Endodermal cell (in vitro differentiated cells): ENCODE measurements around the gene MYPOP. TPM values are rescaled to one million over a fixed set of nuclear protein-coding genes. Genes with fewer than 3 reads are reported as not detected.

Experiments
- DNase-seq: peaks from one replicate; pipeline ENCODE4 v3.0.0-alpha.2; 2017
- H3K27ac ChIP-seq: 2 replicates; pipeline ENCODE4 v1.5.1; 2013; ENCODE audit warnings: mild to moderate bottlenecking, low read depth, low read length, moderate library complexity
- H3K27me3 ChIP-seq: 2 replicates; pipeline ENCODE4 v1.6.1; 2013; ENCODE audit warnings: mild to moderate bottlenecking, low read length, moderate library complexity; ENCODE audit not compliant: insufficient read depth, control insufficient read depth, poor library complexity, severe bottlenecking
- H3K36me3 ChIP-seq: 2 replicates; pipeline ENCODE4 v1.7.0; 2013; ENCODE audit warnings: mild to moderate bottlenecking, low read length, moderate library complexity; ENCODE audit not compliant: control insufficient read depth, insufficient read depth
- H3K4me1 ChIP-seq: one replicate; pipeline ENCODE4 v1.7.0; 2013; ENCODE audit warnings: low read length; ENCODE audit not compliant: control insufficient read depth, insufficient read depth
- H3K4me3 ChIP-seq: 2 replicates; pipeline ENCODE4 v1.5.1; 2013; ENCODE audit warnings: mild to moderate bottlenecking, low read length, moderate library complexity
- H3K9ac ChIP-seq: 2 replicates; pipeline ENCODE4 v1.6.1; 2013; ENCODE audit warnings: mild to moderate bottlenecking, low read length, moderate library complexity; ENCODE audit not compliant: poor library complexity, severe bottlenecking; ENCODE audit errors: extremely low read depth
- H3K9me3 ChIP-seq: 2 replicates; pipeline ENCODE4 v1.6.1; 2013; ENCODE audit warnings: mild to moderate bottlenecking, low read length, moderate library complexity; ENCODE audit not compliant: control insufficient read depth
- H3K27ac Mint-ChIP-seq: 2 replicates; pipeline ENCODE4 v1.8.0; 2020; ENCODE audit warnings: mixed read lengths
- H3K27me3 Mint-ChIP-seq: 2 replicates; pipeline ENCODE4 v1.8.0; 2021; ENCODE audit warnings: mild to moderate bottlenecking, mixed read lengths; ENCODE audit not compliant: insufficient read depth
- H3K36me3 Mint-ChIP-seq: 2 replicates; pipeline ENCODE4 v1.8.0; 2020; ENCODE audit warnings: low read depth, mixed read lengths
- H3K4me1 Mint-ChIP-seq: 2 replicates; pipeline ENCODE4 v1.8.0; 2020; ENCODE audit warnings: mixed read lengths
- H3K4me3 Mint-ChIP-seq: 2 replicates; pipeline ENCODE4 v1.8.0; 2020; ENCODE audit warnings: mild to moderate bottlenecking, moderate library complexity, mixed read lengths
- H3K9me3 Mint-ChIP-seq: 2 replicates; pipeline ENCODE4 v1.8.0; 2020; ENCODE audit warnings: mild to moderate bottlenecking, mixed read lengths
- CTCF ChIP-seq: fragments of 200-600 bp; sonication (generic); conservative IDR thresholded peaks from 2 replicates; pipeline ENCODE4 v1.5.0; 2021; ENCODE audit warnings: antibody characterized with exemption, mild to moderate bottlenecking
- WGBS, 2 experiments: methylation state at CpG; one replicate each; pipeline versions ENCODE4 v1.1.5 to v1.1.7; 2013; ENCODE audit warnings: missing lambda C conversion rate in 2 of 2, mixed read lengths in 1 of 2; ENCODE audit not compliant: insufficient coverage in 1 of 2, insufficient read length in 1 of 2; 5-methylcytosine and 5-hydroxymethylcytosine counted together
- long read RNA-seq, 4 experiments: library from polyadenylated mRNA in 2 of 4; library from RNA in 1 of 4; library from capped mRNA in 1 of 4; stranded (forward) in 3 of 4; unstranded in 1 of 4; transcript quantifications; one replicate each; pipeline ENCODE4 v2.0.0, GENCODE V29; 2020 to 2021; ENCODE audit warnings: inconsistent platforms in 1 of 4
- polyA plus RNA-seq, 2 experiments: library from polyadenylated mRNA; stranded (reverse); fragments of 50-300 nt; gene quantifications; one replicate each; pipeline ENCODE4 v1.2.3, GENCODE V29; 2013
- total RNA-seq, 2 donors: library from RNA; stranded (reverse); fragmentation: NEBNext Ultra II Directional in 1 of 2; extraction: Animal tissue kit (Norgen Biotek cat#: 25700) in 1 of 2; gene quantifications; 2 replicates in 1 of 2; 3 replicates in 1 of 2; pipeline ENCODE4 v1.2.1, GENCODE V29; 2021

Gene MYPOP, protein sequence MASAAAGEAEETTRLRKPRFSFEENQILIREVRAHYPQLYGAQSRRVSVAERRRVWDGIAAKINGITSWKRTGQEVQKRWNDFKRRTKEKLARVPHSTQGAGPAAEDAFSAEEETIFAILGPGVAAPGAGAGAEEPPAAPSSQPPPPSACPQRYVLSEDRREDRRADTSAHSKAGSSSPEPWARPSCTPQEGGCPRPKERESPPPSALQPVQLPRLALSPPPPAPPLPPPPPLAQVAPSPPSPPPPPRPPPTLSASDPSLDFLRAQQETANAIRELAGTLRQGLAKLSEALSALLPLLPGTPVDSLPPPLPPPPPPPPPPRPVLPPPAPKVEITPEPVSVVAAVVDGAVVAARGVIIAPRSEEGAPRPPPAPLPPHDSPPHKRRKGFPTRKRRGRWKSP
- total RNA-seq: 10 to 100 TPM; 13.6 to 19.9 TPM
- polyA plus RNA-seq (2013, experiment 1 of 2): 9.8 TPM
- polyA plus RNA-seq (2013, experiment 2 of 2): 8.9 TPM
- long read RNA-seq, experiment 1, partial matches to known transcripts: 7 of 9 reads
- long read RNA-seq, experiment 1, other reads (novel, unspliced or antisense): 0 of 9 reads
- long read RNA-seq, experiment 2, partial matches to known transcripts: 0 of 5 reads
- long read RNA-seq, experiment 2, other reads (novel, unspliced or antisense): 1 of 5 reads
- long read RNA-seq, experiment 3, partial matches to known transcripts: 0 of 1 reads
- long read RNA-seq, experiment 3, other reads (novel, unspliced or antisense): 1 of 1 reads
- long read RNA-seq, experiment 4: 0 reads

DNA sequence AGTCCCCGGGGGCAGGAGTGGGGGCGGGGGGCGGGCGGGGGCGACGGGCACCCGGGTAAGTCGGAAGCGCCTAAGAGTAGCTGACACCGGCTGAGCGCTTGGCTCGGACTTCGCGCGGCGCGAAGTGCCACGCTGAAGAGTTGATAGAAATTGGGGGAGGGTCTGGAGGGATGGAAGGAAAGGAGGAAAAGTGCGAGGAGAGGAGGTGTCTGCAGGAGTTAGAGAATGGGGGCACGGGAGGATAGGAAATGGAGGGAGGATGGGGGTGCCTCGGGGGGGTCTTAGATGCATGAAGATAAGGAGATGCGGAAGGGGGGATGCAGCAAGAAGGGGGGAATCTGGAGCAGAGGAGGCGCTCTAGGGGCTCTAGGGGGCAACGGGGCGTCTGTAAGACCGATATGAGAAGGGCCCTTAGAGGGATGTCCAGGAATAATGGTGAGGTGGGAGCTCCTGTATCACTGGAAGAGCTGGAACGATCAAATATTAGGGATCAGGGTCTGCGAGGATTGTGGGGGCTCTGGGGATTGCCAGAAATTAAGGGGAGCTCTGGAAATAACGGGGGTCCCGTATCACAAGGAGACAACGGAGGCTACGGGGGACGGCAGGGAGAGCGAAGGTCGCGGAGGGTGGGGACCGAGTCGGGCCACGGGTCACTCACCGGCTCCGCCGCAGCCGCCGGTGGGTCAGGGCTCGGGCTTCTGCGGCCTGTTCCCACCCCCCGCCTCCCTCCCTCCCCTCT, at the start of gene MYPOP:
Gene MYPOP (minus strand): TSS at position 702 of the 739 bp plus-strand sequence. CDS start 840 bp downstream, outside the sequence.
- Histone ChIP-seq H3K4me1 (no peaks in the 10 kb centered on the region), H3K27ac (peak within 1 kb of the TSS; percentile 75), H3K9ac (peak within 1 kb of the TSS; percentile 67), H3K9me3 (no peaks in the 10 kb centered on the region), H3K27me3 (no peaks in the 10 kb centered on the region), H3K36me3 (peaks cover 19% of the 10 kb centered on the region), H3K4me3 (peak within 1 kb of the TSS; percentile 95)
- Mint-ChIP-seq H3K27me3 (peaks cover 15% of the 10 kb centered on the region), H3K4me3 (peak within 1 kb of the TSS; percentile 81), H3K36me3 (peaks cover 25% of the 10 kb centered on the region), H3K27ac (peak within 1 kb of the TSS; percentile 85), H3K9me3 (no peaks in the 10 kb centered on the region), H3K4me1 (peaks cover 4% of the 10 kb centered on the region)
- DNase-seq: peak; percentile 57
- TF ChIP-seq CTCF: no peak
- WGBS, 2 experiments: 0% methylated on average over 9 to 46 of the region's 47 CpGs

DNA sequence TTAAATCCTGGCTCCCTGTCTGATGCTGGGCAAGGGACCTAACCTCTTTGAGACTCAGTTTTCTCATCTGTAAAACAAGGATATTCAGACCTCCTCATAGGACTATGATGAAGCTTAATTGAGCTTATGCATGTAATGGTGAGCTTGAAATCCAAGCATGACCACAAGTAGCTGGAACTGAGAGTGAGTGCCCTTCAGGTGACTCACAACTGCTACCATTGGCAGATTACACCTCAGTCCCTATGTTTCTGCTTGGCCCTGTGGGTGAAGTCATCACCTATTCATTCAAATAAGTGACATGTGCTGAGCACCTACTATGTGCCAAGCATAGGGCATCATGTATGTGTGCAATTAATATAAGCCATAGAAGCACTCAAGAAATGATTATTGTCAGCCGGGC, 45.5 kb upstream of the MYPOP start:
- Mint-ChIP-seq H3K36me3 (no peaks in the 10 kb centered on the region), H3K4me1 (no peaks in the 10 kb centered on the region), H3K9me3 (no peaks in the 10 kb centered on the region), H3K4me3 (no peak overlapping the region), H3K27ac (no peak overlapping the region), H3K27me3 (peaks cover 54% of the 10 kb centered on the region)
- H3K27me3 ChIP-seq: peaks cover 13% of the 10 kb centered on the region
- no peaks in the 10 kb centered on the region for H3K9me3 ChIP-seq
- 97 to 100% methylated on average over 1 of the region's 1 CpG for WGBS, 2 experiments
- no peak overlapping the region for H3K4me3 ChIP-seq
- H3K36me3 ChIP-seq: no peaks in the 10 kb centered on the region
- no peak overlapping the region for H3K9ac ChIP-seq
- no peaks in the 10 kb centered on the region for H3K4me1 ChIP-seq
- DNase-seq: no peak
- no peak for TF ChIP-seq CTCF
- no peak overlapping the region for H3K27ac ChIP-seq

GRCh38 chr19:45940515-45940805, 38.0 kb upstream of the MYPOP start:
- Histone ChIP-seq H3K36me3 (no peaks in the 10 kb centered on the region), H3K9ac (no peak overlapping the region), H3K9me3 (no peaks in the 10 kb centered on the region), H3K4me1 (no peaks in the 10 kb centered on the region), H3K27me3 (no peaks in the 10 kb centered on the region), H3K27ac (no peak overlapping the region), H3K4me3 (no peak overlapping the region)
- WGBS, 2 experiments: 96 to 99% methylated on average over 22 to 32 of the region's 32 CpGs
- Mint-ChIP-seq H3K4me3 (no peak overlapping the region), H3K4me1 (no peaks in the 10 kb centered on the region), H3K27me3 (peaks cover 45% of the 10 kb centered on the region), H3K27ac (no peak overlapping the region), H3K36me3 (no peaks in the 10 kb centered on the region), H3K9me3 (no peaks in the 10 kb centered on the region)
- TF ChIP-seq CTCF: no peak
- no peak for DNase-seq
